ENCODE data around the gene CHN1.

The CHN1 gene

DNA sequence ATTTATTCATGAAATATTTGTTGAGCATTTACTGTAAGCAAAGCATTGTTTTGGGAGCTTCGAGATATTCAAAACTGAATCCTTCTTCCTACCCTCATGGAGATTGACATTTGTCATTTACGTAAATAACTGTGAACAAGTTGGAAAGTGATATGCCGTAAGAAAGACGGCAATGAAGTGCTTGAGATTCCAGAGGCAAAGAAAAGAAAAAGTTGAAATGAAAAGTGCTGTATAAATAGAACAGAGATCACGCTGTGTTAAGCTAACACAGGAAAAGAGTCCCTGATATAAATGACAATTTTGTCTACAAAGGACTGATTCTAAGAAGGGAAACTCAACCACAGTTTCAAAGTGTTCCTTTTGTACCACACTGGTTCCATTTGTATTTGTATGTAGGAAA lies 242.7 kb downstream of the CHN1 start:
- H3K27me3 Mint-ChIP-seq (ENCODE audit: low read depth) = peaks cover 8% of the 10 kb centered on the region
- H3K4me3 Mint-ChIP-seq = no peak overlapping the region
- no peak for DNase-seq (ENCODE audit: low spot score)
- no peaks in the 10 kb centered on the region for H3K9me3 Mint-ChIP-seq
- H3K36me3 Mint-ChIP-seq (ENCODE audit: low read depth) = no peaks in the 10 kb centered on the region
- H3K4me1 Mint-ChIP-seq (ENCODE audit: low read depth) = peaks cover 8% of the 10 kb centered on the region
- no peak overlapping the region for H3K27ac Mint-ChIP-seq

DNA sequence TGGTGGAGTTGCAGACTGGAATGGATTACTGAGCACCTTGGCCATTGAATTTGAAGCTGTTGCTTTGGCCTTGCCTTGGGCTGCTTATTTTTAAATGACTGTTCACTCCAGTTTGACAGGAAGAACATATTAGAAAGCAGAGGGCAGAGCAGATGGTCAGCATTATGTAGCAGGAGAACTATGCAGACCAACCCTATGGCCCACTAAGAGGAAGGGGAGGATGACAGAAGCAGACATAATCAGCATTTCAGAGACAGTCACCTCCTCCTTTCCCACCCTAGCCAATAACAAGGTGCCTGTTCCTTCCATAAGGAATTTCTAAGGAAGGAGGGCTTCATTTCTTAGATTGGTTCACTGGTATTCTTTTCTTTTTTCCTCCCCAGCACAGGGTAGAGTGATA lies 243.3 kb downstream of the CHN1 start:
- Mint-ChIP-seq H3K4me1 (ENCODE audit: low read depth) (peaks cover 8% of the 10 kb centered on the region), H3K27ac (no peak overlapping the region), H3K36me3 (ENCODE audit: low read depth) (no peaks in the 10 kb centered on the region), H3K27me3 (ENCODE audit: low read depth) (peaks cover 8% of the 10 kb centered on the region), H3K9me3 (no peaks in the 10 kb centered on the region), H3K4me3 (no peak overlapping the region)
- no peak for DNase-seq (ENCODE audit: low spot score)

DNA sequence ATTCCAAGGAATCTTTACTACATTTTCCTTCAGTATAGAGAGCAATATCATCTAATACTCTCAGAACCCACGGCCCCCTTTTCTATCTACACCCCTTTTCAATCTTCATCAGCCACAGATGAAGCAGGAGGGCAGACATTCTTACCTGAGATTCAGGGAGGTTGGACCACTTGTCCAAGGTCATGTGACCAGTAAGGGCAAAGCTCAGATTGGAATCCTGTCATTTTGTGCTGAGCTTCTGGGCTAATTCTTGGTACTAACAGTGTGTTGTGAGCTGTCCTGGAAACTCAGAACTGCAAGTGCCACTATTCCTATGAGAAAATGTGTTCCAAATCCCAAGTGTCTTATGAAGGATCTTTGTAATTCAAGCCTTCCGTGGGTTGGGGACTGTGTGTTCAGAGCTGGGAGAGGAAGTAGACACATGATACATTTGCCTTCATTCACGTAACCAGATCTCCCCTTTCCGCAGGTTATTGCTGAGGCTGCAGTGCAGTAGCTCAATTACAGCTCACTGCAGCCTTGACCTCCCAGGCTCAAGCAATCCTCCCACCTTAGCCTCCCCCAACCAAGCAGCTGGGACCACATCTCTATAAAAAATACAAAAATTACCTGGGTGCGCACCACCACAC lies 244.2 kb downstream of the CHN1 start:
- H3K36me3 Mint-ChIP-seq (ENCODE audit: low read depth) = no peaks in the 10 kb centered on the region
- H3K27ac Mint-ChIP-seq = no peak overlapping the region
- DNase-seq (ENCODE audit: low spot score) = no peak
- peaks cover 8% of the 10 kb centered on the region for H3K4me1 Mint-ChIP-seq (ENCODE audit: low read depth)
- H3K9me3 Mint-ChIP-seq = no peaks in the 10 kb centered on the region
- no peak overlapping the region for H3K4me3 Mint-ChIP-seq
- peaks cover 5% of the 10 kb centered on the region for H3K27me3 Mint-ChIP-seq (ENCODE audit: low read depth)

DNA sequence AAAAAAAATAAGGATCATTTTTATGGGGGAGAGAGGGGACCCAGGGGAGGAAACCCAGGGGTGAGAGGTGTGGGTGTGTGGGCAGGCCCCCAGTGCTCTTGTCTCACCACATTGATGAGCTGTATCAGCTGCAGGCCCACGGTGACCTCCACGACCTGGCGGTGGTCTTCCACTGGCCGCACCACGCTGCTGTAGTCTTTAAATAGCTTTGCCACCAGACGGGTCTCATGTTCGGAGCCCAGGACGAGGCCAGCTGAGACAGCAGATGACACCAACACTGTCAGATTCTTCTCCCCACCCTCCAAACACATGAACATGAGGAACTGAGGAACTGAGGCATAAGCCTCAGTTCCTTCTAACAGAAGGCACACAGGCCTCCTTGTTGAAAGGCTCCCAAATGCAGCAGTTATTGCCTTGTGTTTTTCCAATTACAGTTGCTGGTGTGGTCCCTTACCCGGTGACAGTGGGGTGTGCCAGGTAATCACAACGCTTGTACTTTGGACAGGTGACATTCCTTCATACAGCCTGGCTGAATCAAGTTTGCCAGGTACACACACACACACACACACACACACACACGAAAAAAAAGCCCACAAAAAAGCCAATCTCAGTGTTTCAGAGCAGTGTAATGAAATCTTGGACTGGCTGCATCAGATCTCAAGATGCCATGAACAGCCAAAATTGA lies 245.7 kb downstream of the CHN1 start:
- no peak overlapping the region for H3K27ac Mint-ChIP-seq

GRCh38 chr2:174756743-174757142 lies 248.4 kb downstream of the CHN1 start:
- Mint-ChIP-seq H3K9me3 (no peaks in the 10 kb centered on the region), H3K27me3 (ENCODE audit: low read depth) (no peaks in the 10 kb centered on the region), H3K27ac (no peak overlapping the region), H3K36me3 (ENCODE audit: low read depth) (no peaks in the 10 kb centered on the region), H3K4me1 (ENCODE audit: low read depth) (peaks cover 10% of the 10 kb centered on the region), H3K4me3 (no peak overlapping the region)
- DNase-seq (ENCODE audit: low spot score) = no peak

More for the DNA sequence above, 245.7 kb downstream of the CHN1 start:
- no peak for DNase-seq (ENCODE audit: low spot score)
- H3K36me3 Mint-ChIP-seq (ENCODE audit: low read depth) = no peaks in the 10 kb centered on the region
- peaks cover 8% of the 10 kb centered on the region for H3K4me1 Mint-ChIP-seq (ENCODE audit: low read depth)
- peaks cover 2% of the 10 kb centered on the region for H3K27me3 Mint-ChIP-seq (ENCODE audit: low read depth)
- no peak overlapping the region for H3K4me3 Mint-ChIP-seq
- H3K9me3 Mint-ChIP-seq = no peaks in the 10 kb centered on the region

GRCh38 chr2:174753038-174753633 lies 252.0 kb downstream of the CHN1 start:
- peak overlapping the region; percentile 74 for H3K27ac Mint-ChIP-seq
- no peaks in the 10 kb centered on the region for H3K9me3 Mint-ChIP-seq
- peaks cover 22% of the 10 kb centered on the region for H3K4me1 Mint-ChIP-seq (ENCODE audit: low read depth)
- no peaks in the 10 kb centered on the region for H3K36me3 Mint-ChIP-seq (ENCODE audit: low read depth)
- no peak for DNase-seq (ENCODE audit: low spot score)
- peaks cover 4% of the 10 kb centered on the region for H3K27me3 Mint-ChIP-seq (ENCODE audit: low read depth)
- H3K4me3 Mint-ChIP-seq = peak overlapping the region; percentile 49

GRCh38 chr2:174752403-174753037 lies 252.7 kb downstream of the CHN1 start:
- H3K4me3 Mint-ChIP-seq = peak overlapping the region; percentile 49
- peak overlapping the region; percentile 74 for H3K27ac Mint-ChIP-seq
- H3K27me3 Mint-ChIP-seq (ENCODE audit: low read depth) = peaks cover 6% of the 10 kb centered on the region
- H3K36me3 Mint-ChIP-seq (ENCODE audit: low read depth) = no peaks in the 10 kb centered on the region
- peak; percentile 58 for DNase-seq (ENCODE audit: low spot score)
- peaks cover 22% of the 10 kb centered on the region for H3K4me1 Mint-ChIP-seq (ENCODE audit: low read depth)
- no peaks in the 10 kb centered on the region for H3K9me3 Mint-ChIP-seq

- peaks cover 22% of the 10 kb centered on the region for H3K4me1 Mint-ChIP-seq (ENCODE audit: low read depth)
Measured at GRCh38 chr2:174750923-174751441, 254.2 kb downstream of the CHN1 start.

GRCh38 chr2:174749793-174750192 lies 255.4 kb downstream of the CHN1 start:
- no peaks in the 10 kb centered on the region for H3K9me3 Mint-ChIP-seq
- DNase-seq (ENCODE audit: low spot score) = no peak
- H3K36me3 Mint-ChIP-seq (ENCODE audit: low read depth) = no peaks in the 10 kb centered on the region
- peaks cover 22% of the 10 kb centered on the region for H3K4me1 Mint-ChIP-seq (ENCODE audit: low read depth)
- H3K4me3 Mint-ChIP-seq = no peak overlapping the region
- peaks cover 8% of the 10 kb centered on the region for H3K27me3 Mint-ChIP-seq (ENCODE audit: low read depth)
- no peak overlapping the region for H3K27ac Mint-ChIP-seq

More at GRCh38 chr2:174750923-174751441, 254.2 kb downstream of the CHN1 start:
- Mint-ChIP-seq H3K4me3 (peak overlapping the region; percentile 56), H3K36me3 (ENCODE audit: low read depth) (no peaks in the 10 kb centered on the region), H3K27ac (peak overlapping the region; percentile 58), H3K9me3 (no peaks in the 10 kb centered on the region), H3K27me3 (ENCODE audit: low read depth) (peaks cover 8% of the 10 kb centered on the region)
- DNase-seq (ENCODE audit: low spot score) = peak; percentile 60

DNA sequence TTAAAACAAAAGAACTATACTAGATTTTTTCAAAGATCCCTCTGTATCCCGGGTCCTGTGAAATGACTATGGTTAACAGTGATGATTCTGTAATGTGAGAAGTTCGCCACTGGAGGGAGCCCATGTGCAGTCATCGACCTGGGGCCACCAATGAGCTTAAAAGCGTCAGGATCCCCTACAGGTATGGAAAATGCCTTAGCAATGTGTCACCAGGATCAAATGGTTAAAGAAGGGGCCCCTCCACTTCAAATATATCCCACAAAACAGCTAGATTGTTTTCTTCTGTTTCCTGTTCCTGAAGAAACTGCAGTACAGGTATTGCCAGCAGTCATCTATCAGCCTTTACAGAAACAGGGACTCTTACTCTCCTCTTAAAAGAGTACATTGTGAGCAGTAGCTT lies 256.2 kb downstream of the CHN1 start:
- Mint-ChIP-seq H3K4me1 (ENCODE audit: low read depth) (peaks cover 22% of the 10 kb centered on the region), H3K27ac (no peak overlapping the region), H3K36me3 (ENCODE audit: low read depth) (no peaks in the 10 kb centered on the region), H3K9me3 (no peaks in the 10 kb centered on the region), H3K27me3 (ENCODE audit: low read depth) (peaks cover 8% of the 10 kb centered on the region), H3K4me3 (no peak overlapping the region)
- peak; percentile 57 for DNase-seq (ENCODE audit: low spot score)
